ENCODE data around the gene PTPRA. TPM values are rescaled to one million over a fixed set of nuclear protein-coding genes. Genes with fewer than 3 reads are reported as not detected.

Gene PTPRA
- total and polyA plus RNA-seq, 9 donors, result 37.4 to 60.5 (median 45.7) TPM

- Histone ChIP-seq H3K4me1 (ENCODE audit: control insufficient read depth, insufficient read depth, low read length) (no peaks in the 10 kb centered on the region), H3K27me3 (ENCODE audit: control insufficient read depth, insufficient read depth, low read length) (no peaks in the 10 kb centered on the region), H3K9me3 (replicated peaks; ENCODE audit: control insufficient read depth, low read depth, low read length) (no peaks in the 10 kb centered on the region), H3K4me3 (ENCODE audit: low read length) (no peak overlapping the region), H3K36me3 (ENCODE audit: control insufficient read depth, insufficient read depth, low read length) (peaks cover 27% of the 10 kb centered on the region), H3K27ac (ENCODE audit: low read length) (no peak overlapping the region)
- no peak for DNase-seq
Measured at GRCh38 chr20:2983508-2983907, 110.2 kb downstream of the PTPRA start.

- Histone ChIP-seq H3K27ac (ENCODE audit: low read length) (no peak overlapping the region), H3K27me3 (ENCODE audit: control insufficient read depth, insufficient read depth, low read length) (no peaks in the 10 kb centered on the region), H3K9me3 (replicated peaks; ENCODE audit: control insufficient read depth, low read depth, low read length) (no peaks in the 10 kb centered on the region), H3K36me3 (ENCODE audit: control insufficient read depth, insufficient read depth, low read length) (peaks cover 32% of the 10 kb centered on the region), H3K4me3 (ENCODE audit: low read length) (no peak overlapping the region), H3K4me1 (ENCODE audit: control insufficient read depth, insufficient read depth, low read length) (no peaks in the 10 kb centered on the region)
- 96% methylated on average over 3 of the region's 4 CpGs for WGBS (ENCODE audit: insufficient coverage)
- no peak for DNase-seq
Measured at GRCh38 chr20:2984028-2984501, 110.8 kb downstream of the PTPRA start.

DNA sequence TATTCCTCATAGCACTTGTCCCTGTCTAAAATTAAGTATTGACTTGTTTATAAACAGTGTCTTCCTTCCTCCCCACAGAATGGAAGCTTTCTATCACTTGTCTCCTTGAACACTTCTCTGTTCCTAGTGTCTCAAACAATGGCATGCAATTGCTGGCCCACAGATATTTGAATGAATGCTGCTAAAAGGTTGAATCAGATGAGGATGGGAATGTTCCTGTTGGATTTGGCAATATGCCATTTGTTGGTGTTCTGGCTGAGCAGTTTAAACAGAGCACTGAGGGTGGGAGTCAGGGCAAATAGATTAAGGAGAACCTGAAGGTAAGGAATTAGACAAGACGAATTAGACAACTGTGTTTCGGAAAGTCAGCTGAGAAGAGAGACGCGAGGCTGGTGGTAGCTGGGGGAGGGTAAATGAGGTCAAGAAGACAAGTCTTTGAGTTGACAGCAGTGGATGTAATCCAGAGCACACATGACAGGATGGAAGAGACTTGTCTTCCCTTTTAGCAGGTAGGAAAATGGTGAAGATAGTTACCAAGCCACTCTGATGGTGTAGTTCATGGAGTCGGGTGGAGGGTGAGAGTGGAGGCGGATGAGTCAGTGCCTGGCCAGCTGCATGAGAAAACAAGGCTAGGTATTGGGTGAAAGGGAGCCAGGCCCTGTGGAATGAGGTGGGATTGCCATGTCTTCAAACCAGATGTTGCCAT lies 111.8 kb downstream of the PTPRA start:
- no peak overlapping the region for H3K4me3 ChIP-seq (ENCODE audit: low read length)
- 71% methylated on average over 6 of the region's 6 CpGs for WGBS (ENCODE audit: insufficient coverage)
- H3K36me3 ChIP-seq (ENCODE audit: control insufficient read depth, insufficient read depth, low read length), result peaks cover 42% of the 10 kb centered on the region
- H3K27me3 ChIP-seq (ENCODE audit: control insufficient read depth, insufficient read depth, low read length), result no peaks in the 10 kb centered on the region
- no peaks in the 10 kb centered on the region for H3K9me3 ChIP-seq (replicated peaks; ENCODE audit: control insufficient read depth, low read depth, low read length)
- no peaks in the 10 kb centered on the region for H3K4me1 ChIP-seq (ENCODE audit: control insufficient read depth, insufficient read depth, low read length)
- H3K27ac ChIP-seq (ENCODE audit: low read length), result no peak overlapping the region
- no peak for DNase-seq

- H3K27ac ChIP-seq (ENCODE audit: low read length), result no peak overlapping the region
Measured at GRCh38 chr20:2986466-2986865, 113.2 kb downstream of the PTPRA start.

DNA sequence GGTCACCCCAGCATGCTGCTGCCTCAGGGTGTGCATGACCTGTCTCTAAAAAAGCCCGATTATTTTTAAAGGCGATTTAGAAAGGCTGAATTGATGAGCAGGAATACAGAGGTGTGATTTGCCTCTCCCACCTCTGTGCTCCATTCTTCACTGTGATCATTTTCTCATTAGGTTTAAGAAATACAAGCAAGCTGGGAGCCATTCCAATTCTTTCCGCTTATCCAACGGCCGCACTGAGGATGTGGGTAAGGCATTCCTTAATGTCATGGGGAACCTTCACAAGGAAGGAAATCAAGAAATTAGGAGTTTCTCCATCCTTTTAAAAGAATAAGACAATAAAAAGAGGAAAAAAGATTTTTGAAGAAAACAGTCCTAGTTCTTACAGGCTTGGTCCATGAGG lies 114.6 kb downstream of the PTPRA start:
- no peaks in the 10 kb centered on the region for H3K4me1 ChIP-seq (ENCODE audit: control insufficient read depth, insufficient read depth, low read length)
- no peak overlapping the region for H3K27ac ChIP-seq (ENCODE audit: low read length)
- no peak for DNase-seq
- no peak overlapping the region for H3K4me3 ChIP-seq (ENCODE audit: low read length)
- H3K27me3 ChIP-seq (ENCODE audit: control insufficient read depth, insufficient read depth, low read length), result no peaks in the 10 kb centered on the region
- H3K9me3 ChIP-seq (replicated peaks; ENCODE audit: control insufficient read depth, low read depth, low read length), result no peaks in the 10 kb centered on the region
- no CpG with 5 or more reads among the region's 5 CpGs for WGBS (ENCODE audit: insufficient coverage)
- H3K36me3 ChIP-seq (ENCODE audit: control insufficient read depth, insufficient read depth, low read length), result peaks cover 66% of the 10 kb centered on the region

More at GRCh38 chr20:2986466-2986865, 113.2 kb downstream of the PTPRA start:
- Histone ChIP-seq H3K9me3 (replicated peaks; ENCODE audit: control insufficient read depth, low read depth, low read length) (no peaks in the 10 kb centered on the region), H3K36me3 (ENCODE audit: control insufficient read depth, insufficient read depth, low read length) (peaks cover 55% of the 10 kb centered on the region), H3K4me3 (ENCODE audit: low read length) (no peak overlapping the region), H3K4me1 (ENCODE audit: control insufficient read depth, insufficient read depth, low read length) (no peaks in the 10 kb centered on the region), H3K27me3 (ENCODE audit: control insufficient read depth, insufficient read depth, low read length) (no peaks in the 10 kb centered on the region)
- DNase-seq, result peak; percentile 8
- no CpG with 5 or more reads among the region's 2 CpGs for whole genome bisulfite sequencing (ENCODE audit: insufficient coverage)

DNA sequence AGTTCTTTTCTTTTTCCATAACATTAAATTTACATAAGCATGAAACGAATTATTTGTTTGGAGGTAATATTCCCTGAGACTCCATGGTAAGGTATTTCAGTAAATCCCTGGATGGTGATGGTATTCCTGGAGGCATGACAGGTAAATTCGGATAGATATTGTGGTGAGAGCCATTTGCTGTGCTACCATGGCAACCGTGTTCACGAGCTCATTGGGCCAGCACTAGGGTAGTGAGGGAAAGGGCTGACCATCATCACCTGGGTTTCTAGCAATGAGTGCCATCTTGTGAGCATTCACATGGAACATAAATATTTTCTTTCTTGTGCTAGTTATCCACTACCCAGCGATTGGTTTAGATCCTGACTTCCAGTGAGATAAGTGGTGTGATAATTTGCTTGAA lies 118.3 kb downstream of the PTPRA start:
- WGBS (ENCODE audit: insufficient coverage), result 84% methylated on average over 3 of the region's 5 CpGs
- Histone ChIP-seq H3K36me3 (ENCODE audit: control insufficient read depth, insufficient read depth, low read length) (peaks cover 77% of the 10 kb centered on the region), H3K4me1 (ENCODE audit: control insufficient read depth, insufficient read depth, low read length) (no peaks in the 10 kb centered on the region), H3K4me3 (ENCODE audit: low read length) (no peak overlapping the region), H3K27ac (ENCODE audit: low read length) (no peak overlapping the region), H3K27me3 (ENCODE audit: control insufficient read depth, insufficient read depth, low read length) (no peaks in the 10 kb centered on the region), H3K9me3 (replicated peaks; ENCODE audit: control insufficient read depth, low read depth, low read length) (no peaks in the 10 kb centered on the region)
- DNase-seq, result no peak

- Histone ChIP-seq H3K27ac (ENCODE audit: low read length) (no peak overlapping the region), H3K36me3 (ENCODE audit: control insufficient read depth, insufficient read depth, low read length) (peaks cover 60% of the 10 kb centered on the region), H3K9me3 (replicated peaks; ENCODE audit: control insufficient read depth, low read depth, low read length) (no peaks in the 10 kb centered on the region), H3K4me1 (ENCODE audit: control insufficient read depth, insufficient read depth, low read length) (no peaks in the 10 kb centered on the region), H3K27me3 (ENCODE audit: control insufficient read depth, insufficient read depth, low read length) (no peaks in the 10 kb centered on the region), H3K4me3 (ENCODE audit: low read length) (no peak overlapping the region)
- WGBS (ENCODE audit: insufficient coverage), result 100% methylated on average over 1 of the region's 2 CpGs
- no peak for DNase-seq
Measured at GRCh38 chr20:2993250-2993649, 120.0 kb downstream of the PTPRA start.

GRCh38 chr20:2995796-2996195 lies 122.5 kb downstream of the PTPRA start:
- Histone ChIP-seq H3K27ac (ENCODE audit: low read length) (no peak overlapping the region), H3K9me3 (replicated peaks; ENCODE audit: control insufficient read depth, low read depth, low read length) (no peaks in the 10 kb centered on the region), H3K27me3 (ENCODE audit: control insufficient read depth, insufficient read depth, low read length) (no peaks in the 10 kb centered on the region), H3K4me3 (ENCODE audit: low read length) (no peak overlapping the region), H3K36me3 (ENCODE audit: control insufficient read depth, insufficient read depth, low read length) (peaks cover 36% of the 10 kb centered on the region), H3K4me1 (ENCODE audit: control insufficient read depth, insufficient read depth, low read length) (no peaks in the 10 kb centered on the region)
- WGBS (ENCODE audit: insufficient coverage), result no CpG with 5 or more reads among the region's 2 CpGs
- no peak for DNase-seq

DNA sequence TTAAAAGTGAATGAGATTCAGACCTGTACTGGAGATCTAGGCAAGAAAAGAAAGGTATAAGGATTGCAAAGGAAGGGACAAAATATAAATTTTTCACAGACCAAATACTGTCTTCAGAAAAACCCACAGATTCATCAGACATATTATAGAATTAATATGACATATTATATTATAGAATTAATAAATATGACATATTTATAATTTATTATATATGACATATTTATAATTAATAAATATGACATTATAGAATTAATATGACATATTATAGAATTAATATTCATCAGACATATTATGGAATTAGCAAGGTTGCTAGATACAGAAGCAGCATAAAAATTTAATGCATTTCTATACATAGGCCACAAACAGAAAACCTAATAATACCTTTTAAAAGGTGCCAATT lies 125.4 kb downstream of the PTPRA start:
- DNase-seq, result no peak
- H3K4me3 ChIP-seq (ENCODE audit: low read length), result no peak overlapping the region
- H3K27ac ChIP-seq (ENCODE audit: low read length), result no peak overlapping the region
- peaks cover 12% of the 10 kb centered on the region for H3K36me3 ChIP-seq (ENCODE audit: control insufficient read depth, insufficient read depth, low read length)
- no peaks in the 10 kb centered on the region for H3K9me3 ChIP-seq (replicated peaks; ENCODE audit: control insufficient read depth, low read depth, low read length)
- H3K27me3 ChIP-seq (ENCODE audit: control insufficient read depth, insufficient read depth, low read length), result no peaks in the 10 kb centered on the region
- no peaks in the 10 kb centered on the region for H3K4me1 ChIP-seq (ENCODE audit: control insufficient read depth, insufficient read depth, low read length)

- DNase-seq, result peak; percentile 80
- Histone ChIP-seq H3K27ac (ENCODE audit: low read length) (no peak overlapping the region), H3K36me3 (ENCODE audit: control insufficient read depth, insufficient read depth, low read length) (peaks cover 10% of the 10 kb centered on the region), H3K9me3 (replicated peaks; ENCODE audit: control insufficient read depth, low read depth, low read length) (no peaks in the 10 kb centered on the region), H3K4me3 (ENCODE audit: low read length) (no peak overlapping the region), H3K27me3 (ENCODE audit: control insufficient read depth, insufficient read depth, low read length) (no peaks in the 10 kb centered on the region), H3K4me1 (ENCODE audit: control insufficient read depth, insufficient read depth, low read length) (no peaks in the 10 kb centered on the region)
- WGBS (ENCODE audit: insufficient coverage), result 50% methylated on average over 2 of the region's 7 CpGs
Measured at GRCh38 chr20:3000852-3001523, 127.7 kb downstream of the PTPRA start.
